ENCODE data around the gene C11orf58. TPM values are rescaled to one million over a fixed set of nuclear protein-coding genes. Genes with fewer than 3 reads are reported as not detected.
A peak's percentile ranks its signal among the peaks of the same experiment; 100 is the strongest.

C11orf58 gene
- total RNA-seq, 2 donors from 2014 or later, result 162 to 183 TPM

DNA sequence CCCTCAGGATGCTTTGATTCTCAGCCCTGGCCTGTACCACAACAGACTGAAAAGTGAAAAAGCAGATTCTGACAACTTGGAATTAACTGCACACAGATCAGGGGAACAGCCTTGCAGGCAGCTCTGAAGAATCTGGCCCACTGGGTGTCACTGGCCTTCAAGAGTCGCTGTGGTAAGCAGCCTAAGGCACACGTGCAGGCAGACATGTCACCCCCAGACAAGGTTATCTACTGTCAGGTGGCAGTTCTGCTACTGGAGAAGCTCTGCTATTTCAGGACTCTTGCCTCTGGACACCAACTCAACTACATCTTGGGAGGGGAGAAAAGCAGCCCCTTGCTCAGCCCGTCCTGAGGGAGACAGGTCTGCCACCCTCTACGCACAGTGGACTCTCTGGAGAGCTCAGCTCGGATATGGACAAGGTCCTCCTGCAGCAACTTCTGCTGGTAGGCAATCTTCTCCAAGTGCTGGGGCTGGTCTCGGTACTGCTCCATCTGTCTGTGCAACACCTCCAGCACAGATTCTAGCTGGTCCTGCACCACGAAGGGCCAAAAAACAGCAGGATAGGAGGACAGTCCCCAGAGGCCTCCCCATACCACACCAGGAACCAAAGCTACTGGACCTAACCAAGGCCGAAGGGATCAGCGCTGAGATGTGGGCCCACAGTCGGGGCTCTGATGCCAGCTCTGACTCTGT is 63.0 kb downstream of the C11orf58 start:
- TF ChIP-seq, protein P1, sequence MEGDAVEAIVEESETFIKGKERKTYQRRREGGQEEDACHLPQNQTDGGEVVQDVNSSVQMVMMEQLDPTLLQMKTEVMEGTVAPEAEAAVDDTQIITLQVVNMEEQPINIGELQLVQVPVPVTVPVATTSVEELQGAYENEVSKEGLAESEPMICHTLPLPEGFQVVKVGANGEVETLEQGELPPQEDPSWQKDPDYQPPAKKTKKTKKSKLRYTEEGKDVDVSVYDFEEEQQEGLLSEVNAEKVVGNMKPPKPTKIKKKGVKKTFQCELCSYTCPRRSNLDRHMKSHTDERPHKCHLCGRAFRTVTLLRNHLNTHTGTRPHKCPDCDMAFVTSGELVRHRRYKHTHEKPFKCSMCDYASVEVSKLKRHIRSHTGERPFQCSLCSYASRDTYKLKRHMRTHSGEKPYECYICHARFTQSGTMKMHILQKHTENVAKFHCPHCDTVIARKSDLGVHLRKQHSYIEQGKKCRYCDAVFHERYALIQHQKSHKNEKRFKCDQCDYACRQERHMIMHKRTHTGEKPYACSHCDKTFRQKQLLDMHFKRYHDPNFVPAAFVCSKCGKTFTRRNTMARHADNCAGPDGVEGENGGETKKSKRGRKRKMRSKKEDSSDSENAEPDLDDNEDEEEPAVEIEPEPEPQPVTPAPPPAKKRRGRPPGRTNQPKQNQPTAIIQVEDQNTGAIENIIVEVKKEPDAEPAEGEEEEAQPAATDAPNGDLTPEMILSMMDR (conservative IDR thresholded peaks at IDR 0.05), result no peak
- H3K36me3 Mint-ChIP-seq (ENCODE audit: low read depth), result peaks cover 7% of the 10 kb centered on the region
- Histone ChIP-seq H3K27me3 (ENCODE audit: control insufficient read depth, insufficient read depth, low read length, poor library complexity, severe bottlenecking) (no peaks in the 10 kb centered on the region), H3K9me3 (ENCODE audit: control insufficient read depth, low read length) (no peaks in the 10 kb centered on the region), H3K9ac (ENCODE audit: extremely low read depth, low read length, poor library complexity, severe bottlenecking) (no peak overlapping the region), H3K4me1 (ENCODE audit: control insufficient read depth, insufficient read depth, low read length) (peaks cover 17% of the 10 kb centered on the region), H3K36me3 (ENCODE audit: control insufficient read depth, insufficient read depth, low read length) (peaks cover 11% of the 10 kb centered on the region), H3K4me3 (ENCODE audit: low read length) (no peak overlapping the region), H3K27ac (ENCODE audit: low read depth, low read length) (no peak overlapping the region)
- 89 to 96% methylated on average over 6 to 10 of the region's 10 CpGs for WGBS, 2 experiments (ENCODE audit: insufficient coverage in 1 of 2, insufficient read length in 1 of 2)
- H3K4me3 Mint-ChIP-seq, result no peak overlapping the region
- no peak for DNase-seq
- peak overlapping the region; percentile 55 for H3K27ac Mint-ChIP-seq
- no peaks in the 10 kb centered on the region for H3K27me3 Mint-ChIP-seq (ENCODE audit: insufficient read depth)
- no peaks in the 10 kb centered on the region for H3K9me3 Mint-ChIP-seq
- H3K4me1 Mint-ChIP-seq, result peaks cover 48% of the 10 kb centered on the region

DNA sequence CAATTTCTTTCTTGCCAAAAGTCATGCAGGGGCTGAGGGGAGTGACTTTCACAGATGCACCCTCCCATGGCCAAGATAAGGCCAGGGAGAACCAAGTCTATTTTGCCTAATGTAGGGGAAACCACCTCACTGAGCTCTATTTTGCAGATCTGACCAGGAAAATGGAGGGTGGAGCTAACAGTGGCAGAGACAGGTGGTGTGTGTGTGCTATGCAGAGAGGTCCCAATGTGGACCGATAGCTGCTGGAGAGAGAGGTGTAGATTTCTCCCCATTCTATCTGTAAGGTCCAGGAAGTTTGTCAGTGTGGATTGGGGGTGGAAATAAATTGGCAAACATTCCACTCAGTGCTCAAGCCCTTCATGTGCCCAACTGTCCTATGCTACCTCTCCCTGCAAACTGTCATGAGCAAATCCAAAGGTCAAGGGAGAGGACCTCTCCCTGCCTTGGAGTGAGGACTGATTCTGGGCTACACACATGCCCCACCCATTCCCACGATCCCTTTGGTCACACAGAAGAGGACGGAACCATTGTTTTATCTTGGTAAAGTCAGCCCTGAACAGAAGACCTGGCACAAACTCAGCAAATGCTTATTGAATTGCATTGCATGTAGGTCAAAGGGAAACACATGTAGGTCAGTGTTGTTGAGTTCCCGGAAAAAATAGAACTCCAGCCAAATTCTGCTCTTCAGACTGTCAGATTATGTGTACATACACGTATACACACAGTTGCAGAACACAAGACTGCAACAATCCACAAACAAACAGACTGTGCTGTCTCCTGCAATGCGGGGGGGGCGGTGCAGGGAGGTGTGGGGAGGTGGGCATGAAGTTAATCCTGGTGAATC is 65.9 kb downstream of the C11orf58 start:
- no peaks in the 10 kb centered on the region for H3K9me3 Mint-ChIP-seq
- Histone ChIP-seq H3K27me3 (ENCODE audit: control insufficient read depth, insufficient read depth, low read length, poor library complexity, severe bottlenecking) (no peaks in the 10 kb centered on the region), H3K36me3 (ENCODE audit: control insufficient read depth, insufficient read depth, low read length) (peaks cover 20% of the 10 kb centered on the region), H3K9me3 (ENCODE audit: control insufficient read depth, low read length) (no peaks in the 10 kb centered on the region), H3K4me1 (ENCODE audit: control insufficient read depth, insufficient read depth, low read length) (peaks cover 12% of the 10 kb centered on the region), H3K9ac (ENCODE audit: extremely low read depth, low read length, poor library complexity, severe bottlenecking) (no peak overlapping the region), H3K27ac (ENCODE audit: low read depth, low read length) (no peak overlapping the region), H3K4me3 (ENCODE audit: low read length) (no peak overlapping the region)
- TF ChIP-seq, protein P1 (conservative IDR thresholded peaks at IDR 0.05), result no peak
- DNase-seq, result no peak
- no peak overlapping the region for H3K4me3 Mint-ChIP-seq
- no peak overlapping the region for H3K27ac Mint-ChIP-seq
- no peaks in the 10 kb centered on the region for H3K27me3 Mint-ChIP-seq (ENCODE audit: insufficient read depth)
- H3K4me1 Mint-ChIP-seq, result peaks cover 29% of the 10 kb centered on the region
- H3K36me3 Mint-ChIP-seq (ENCODE audit: low read depth), result peaks cover 7% of the 10 kb centered on the region
- 88 to 91% methylated on average over 6 to 7 of the region's 7 CpGs for WGBS, 2 experiments (ENCODE audit: insufficient coverage in 1 of 2, insufficient read length in 1 of 2)

DNA sequence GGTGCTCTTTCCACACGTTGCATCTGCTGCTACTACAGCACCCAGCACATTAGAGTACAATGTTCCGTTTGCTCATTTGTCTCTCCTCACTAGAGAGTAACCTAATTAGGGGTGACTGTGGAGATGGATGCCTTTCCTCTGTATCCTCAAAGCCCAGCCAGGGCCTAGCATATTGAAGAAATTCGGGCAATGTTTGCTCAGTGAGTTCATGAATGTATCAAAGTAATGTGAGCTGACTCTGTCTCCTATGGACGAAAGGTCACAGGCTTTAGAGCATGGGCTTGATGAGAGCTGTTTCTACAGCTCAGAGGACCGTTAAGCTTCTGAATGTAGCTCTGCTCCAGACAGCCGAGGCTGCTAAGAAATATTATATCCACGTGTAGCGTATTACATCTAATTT is 67.5 kb downstream of the C11orf58 start:
- Histone ChIP-seq H3K9me3 (ENCODE audit: control insufficient read depth, low read length) (no peaks in the 10 kb centered on the region), H3K27me3 (ENCODE audit: control insufficient read depth, insufficient read depth, low read length, poor library complexity, severe bottlenecking) (no peaks in the 10 kb centered on the region), H3K4me3 (ENCODE audit: low read length) (no peak overlapping the region), H3K9ac (ENCODE audit: extremely low read depth, low read length, poor library complexity, severe bottlenecking) (no peak overlapping the region), H3K36me3 (ENCODE audit: control insufficient read depth, insufficient read depth, low read length) (peaks cover 23% of the 10 kb centered on the region), H3K27ac (ENCODE audit: low read depth, low read length) (no peak overlapping the region), H3K4me1 (ENCODE audit: control insufficient read depth, insufficient read depth, low read length) (no peaks in the 10 kb centered on the region)
- TF ChIP-seq, protein P1 (conservative IDR thresholded peaks at IDR 0.05), result no peak
- Mint-ChIP-seq H3K27me3 (ENCODE audit: insufficient read depth) (no peaks in the 10 kb centered on the region), H3K36me3 (ENCODE audit: low read depth) (peaks cover 7% of the 10 kb centered on the region), H3K9me3 (no peaks in the 10 kb centered on the region), H3K4me3 (no peak overlapping the region), H3K27ac (no peak overlapping the region), H3K4me1 (peaks cover 15% of the 10 kb centered on the region)
- no peak for DNase-seq
- 90 to 91% methylated on average over 6 to 8 of the region's 8 CpGs for WGBS, 2 experiments (ENCODE audit: insufficient coverage in 1 of 2, insufficient read length in 1 of 2)

All from endodermal cell (in vitro differentiated cells).